SK-N-DZ (cell line): ENCODE data around the gene ZBTB16.

Experiments
- DNase-seq: peaks from one replicate; pipeline ENCODE4 v3.0.0-alpha.2; 2015; ENCODE audit warnings: low spot score

Gene ZBTB16

GRCh38 chr11:114152162-114152561, 92.7 kb downstream of the ZBTB16 start:
- DNase-seq, result no peak

- DNase-seq, result no peak
These were observed 93.3 kb downstream of the ZBTB16 start for GRCh38 chr11:114152785-114153184.

GRCh38 chr11:114153224-114153623, 93.7 kb downstream of the ZBTB16 start:
- DNase-seq, result no peak

DNA sequence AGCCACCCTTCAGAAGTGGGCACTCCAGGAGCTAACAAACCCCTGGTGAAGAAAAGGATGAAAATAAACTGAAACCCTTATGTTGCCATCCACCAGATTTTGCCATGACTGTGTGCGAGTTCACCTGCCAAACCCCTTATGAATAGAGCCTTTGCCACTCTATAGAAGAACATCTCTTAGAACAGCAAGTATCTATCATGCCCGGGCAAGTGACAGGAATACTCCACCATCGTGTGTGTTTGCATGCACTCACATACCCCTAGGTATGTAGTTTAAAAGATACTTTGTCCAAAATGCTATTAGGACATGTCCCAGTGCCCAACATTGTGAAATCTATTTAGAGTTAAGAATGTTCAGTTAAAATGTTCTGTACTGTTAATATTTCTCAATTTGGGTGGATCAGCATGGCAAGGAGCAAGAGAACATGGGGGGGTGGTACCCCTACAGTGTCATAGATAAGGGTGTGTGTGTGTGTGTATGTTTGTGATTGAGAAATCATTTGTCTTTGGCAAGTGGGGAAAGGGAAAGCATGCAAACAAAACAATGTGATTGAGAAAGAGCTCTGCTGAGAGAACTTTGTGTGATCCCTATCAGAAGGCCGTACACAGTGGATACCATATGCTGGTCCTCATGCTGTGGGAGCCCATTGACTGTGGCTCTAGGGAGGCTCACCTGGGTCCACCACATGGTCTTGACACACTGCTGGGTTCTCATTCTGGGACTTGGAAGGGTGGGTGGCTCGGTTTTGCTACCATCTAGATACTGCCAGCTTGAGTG, 94.9 kb downstream of the ZBTB16 start:
- no peak for DNase-seq

- no peak for DNase-seq
These were observed 95.6 kb downstream of the ZBTB16 start for GRCh38 chr11:114155116-114155515.

DNA sequence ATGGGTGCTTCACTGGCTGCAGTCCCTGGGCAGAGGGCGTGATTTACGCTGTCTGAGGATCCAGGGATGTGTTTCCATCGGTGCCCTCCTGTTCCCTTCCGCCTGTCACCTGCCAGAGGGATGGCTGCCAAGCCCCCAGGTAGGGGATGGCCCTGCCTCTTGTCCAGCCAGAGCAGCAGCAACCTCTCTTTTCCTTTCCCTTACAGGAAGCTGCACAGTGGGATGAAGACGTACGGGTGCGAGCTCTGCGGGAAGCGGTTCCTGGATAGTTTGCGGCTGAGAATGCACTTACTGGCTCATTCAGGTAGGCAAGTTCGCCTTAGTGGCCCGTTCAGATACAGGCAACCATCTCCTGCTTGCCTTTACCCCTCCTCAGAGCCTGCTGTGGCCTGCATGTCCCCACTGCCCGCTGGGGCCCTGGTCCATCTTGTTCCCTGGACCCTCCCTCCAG, 96.6 kb downstream of the ZBTB16 start:
- no peak for DNase-seq

DNA sequence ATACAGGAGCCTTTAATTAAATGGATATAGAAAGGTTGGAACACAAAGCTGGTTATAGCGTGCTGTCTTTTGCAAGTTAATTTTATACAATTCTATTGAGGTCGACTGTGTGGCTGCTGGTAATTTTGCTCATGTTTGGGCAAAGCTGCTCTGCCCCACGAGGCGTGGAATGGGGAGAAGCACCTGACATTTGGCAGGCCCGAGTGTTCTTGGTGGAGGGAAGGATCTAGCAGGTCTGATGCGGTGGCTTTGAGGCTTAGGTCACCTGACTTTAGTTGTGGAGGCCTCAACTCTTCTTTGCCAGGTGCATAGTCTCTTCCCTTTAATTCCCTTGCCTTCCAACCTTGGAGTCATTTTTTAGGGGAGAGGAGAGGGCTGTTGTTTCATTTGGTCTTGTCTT, 97.3 kb downstream of the ZBTB16 start:
- DNase-seq, result no peak

GRCh38 chr11:114157476-114158050, 98.1 kb downstream of the ZBTB16 start:
- DNase-seq, result no peak

GRCh38 chr11:114158421-114158820, 98.9 kb downstream of the ZBTB16 start:
- DNase-seq, result no peak

- DNase-seq, result no peak
These were observed 99.4 kb downstream of the ZBTB16 start for GRCh38 chr11:114158886-114159285.

DNA sequence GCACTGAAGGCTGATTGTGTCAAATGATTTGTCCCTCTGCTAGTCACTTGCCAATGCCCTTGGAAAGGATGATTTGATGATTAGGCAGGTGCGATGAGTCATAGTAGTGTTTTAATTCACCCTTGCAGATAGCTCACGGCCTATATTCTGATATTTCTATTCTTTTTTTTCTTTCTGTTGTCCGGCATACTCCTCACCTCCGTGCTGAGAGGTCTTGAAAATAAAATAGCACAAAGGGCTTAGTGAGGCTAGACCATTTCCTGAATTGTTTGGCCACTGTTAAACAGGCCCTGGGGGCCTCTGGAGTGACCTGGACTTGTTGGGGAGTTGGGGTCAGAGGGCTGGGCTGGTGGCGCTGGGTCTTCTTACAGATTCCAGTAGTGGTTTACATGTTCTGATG, 99.8 kb downstream of the ZBTB16 start:
- no peak for DNase-seq

GRCh38 chr11:114159802-114160632, 100.5 kb downstream of the ZBTB16 start:
- peak; percentile 72 for DNase-seq

- no peak for DNase-seq
These were observed 101.4 kb downstream of the ZBTB16 start for GRCh38 chr11:114160894-114161293.

GRCh38 chr11:114161486-114162250, 102.2 kb downstream of the ZBTB16 start:
- DNase-seq, result no peak

GRCh38 chr11:114162719-114163123, 103.2 kb downstream of the ZBTB16 start:
- peak; percentile 47 for DNase-seq

DNA sequence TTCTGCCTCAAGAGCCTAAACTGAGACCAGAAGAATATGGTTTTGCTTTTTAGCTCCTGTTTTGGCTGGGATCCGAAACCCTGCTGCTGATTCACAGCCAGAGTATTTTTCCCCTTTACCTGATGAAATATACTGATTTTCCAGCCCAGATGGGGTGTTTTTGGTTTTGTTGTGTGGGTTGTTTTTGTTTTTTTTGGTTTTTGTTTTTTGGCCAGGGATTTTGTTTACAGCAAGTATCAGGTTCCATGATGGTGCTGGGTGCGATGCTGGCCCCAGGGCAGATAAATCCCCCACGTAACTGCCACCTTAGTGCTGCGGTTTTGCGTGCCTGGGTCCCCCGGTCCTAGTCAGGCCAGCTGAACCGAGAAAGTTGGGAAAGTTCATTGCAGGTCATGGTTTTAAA, 103.7 kb downstream of the ZBTB16 start:
- no peak for DNase-seq

GRCh38 chr11:114163830-114164401, 104.4 kb downstream of the ZBTB16 start:
- no peak for DNase-seq

DNA sequence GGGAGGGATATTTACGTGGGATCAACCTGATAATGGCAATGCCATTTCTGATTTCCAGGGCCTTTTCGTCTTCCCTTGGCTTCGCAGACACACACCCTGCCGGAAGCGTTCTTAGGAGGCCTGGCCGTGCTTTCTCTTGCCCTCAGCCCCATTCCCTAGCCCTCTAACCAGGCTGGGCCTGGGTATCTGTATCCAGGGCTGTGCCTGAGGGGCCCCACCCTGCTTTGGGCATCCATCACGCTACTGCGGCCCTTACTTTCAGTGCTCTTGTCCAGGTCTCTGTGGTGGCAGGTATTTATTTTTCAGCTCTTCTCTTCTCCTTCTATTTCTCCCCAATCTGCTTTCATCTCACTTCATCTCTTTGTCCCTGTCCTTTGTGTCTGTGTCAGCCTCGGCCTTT, 105.0 kb downstream of the ZBTB16 start:
- no peak for DNase-seq

GRCh38 chr11:114165326-114166230, 106.1 kb downstream of the ZBTB16 start:
- DNase-seq, result no peak

- no peak for DNase-seq
These were observed 106.9 kb downstream of the ZBTB16 start for GRCh38 chr11:114166362-114166761.
